Ureter (tissue), 1 donor: ENCODE results near the gene BCL2. TPM values are rescaled to one million over a fixed set of nuclear protein-coding genes. Genes with fewer than 3 reads are reported as not detected.

ENCODE experiments used
- DNase-seq: peaks from one replicate; pipeline ENCODE4 v3.0.0-alpha.2; 2020; ENCODE audit warnings: low spot score
- total RNA-seq: library from RNA; stranded (reverse); gene quantifications from one replicate; pipeline ENCODE4 v1.2.4, GENCODE V29; 2023
- donor health status: DM: yes; HTN: yes; CAD: no.

The BCL2 gene
- total RNA-seq, 1 donor from 2014 or later, result 13.3 TPM

DNA sequence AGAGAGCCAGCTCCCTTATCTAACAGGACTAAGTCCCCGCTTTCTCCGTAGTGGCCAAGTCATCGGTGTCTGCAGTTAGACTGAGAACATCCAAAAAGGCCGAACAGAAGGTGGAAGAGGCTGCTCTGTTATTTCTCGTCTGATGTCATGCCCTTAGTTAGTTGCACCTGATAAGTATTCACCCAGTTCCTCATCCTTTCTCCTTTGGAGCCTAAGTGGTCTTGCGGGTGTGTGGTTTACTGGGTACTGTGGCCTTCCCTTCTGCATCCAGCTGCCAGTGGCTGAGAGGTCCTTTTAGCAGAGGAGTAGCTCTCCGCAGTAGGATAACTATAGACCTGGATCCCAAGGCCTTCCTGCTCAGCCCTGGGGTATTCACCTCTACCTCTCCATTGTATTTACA, 211.6 kb downstream of the BCL2 start:
- no peak for DNase-seq

GRCh38 chr18:63107171-63107845, 212.3 kb downstream of the BCL2 start:
- no peak for DNase-seq

GRCh38 chr18:63106727-63107126, 212.8 kb downstream of the BCL2 start:
- DNase-seq, result no peak

GRCh38 chr18:63105636-63106316, 213.8 kb downstream of the BCL2 start:
- DNase-seq, result no peak

DNA sequence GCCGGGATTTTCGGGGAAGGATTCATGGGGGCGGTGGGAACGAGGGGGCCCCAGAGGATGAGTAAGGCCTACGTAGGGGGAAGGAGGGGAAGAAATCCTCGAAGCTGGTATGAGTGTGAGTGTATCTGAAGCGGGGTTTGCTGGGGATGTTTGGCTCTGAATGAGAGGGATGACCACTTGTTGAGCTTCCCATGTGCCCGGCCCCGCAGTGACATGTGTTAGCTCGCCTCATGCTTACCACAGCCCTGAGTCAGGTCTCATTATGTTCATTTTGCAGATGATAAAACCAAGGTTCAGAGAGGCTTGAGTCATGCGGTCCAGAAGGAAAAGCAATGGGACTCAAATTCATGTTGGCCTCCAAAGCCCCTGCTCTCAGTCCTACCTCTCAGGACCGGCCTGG, 214.7 kb downstream of the BCL2 start:
- DNase-seq, result no peak

- DNase-seq, result no peak
These were observed 216.4 kb downstream of the BCL2 start for GRCh38 chr18:63102941-63103744.

- no peak for DNase-seq
These were observed 218.9 kb downstream of the BCL2 start for GRCh38 chr18:63100630-63101055.

DNA sequence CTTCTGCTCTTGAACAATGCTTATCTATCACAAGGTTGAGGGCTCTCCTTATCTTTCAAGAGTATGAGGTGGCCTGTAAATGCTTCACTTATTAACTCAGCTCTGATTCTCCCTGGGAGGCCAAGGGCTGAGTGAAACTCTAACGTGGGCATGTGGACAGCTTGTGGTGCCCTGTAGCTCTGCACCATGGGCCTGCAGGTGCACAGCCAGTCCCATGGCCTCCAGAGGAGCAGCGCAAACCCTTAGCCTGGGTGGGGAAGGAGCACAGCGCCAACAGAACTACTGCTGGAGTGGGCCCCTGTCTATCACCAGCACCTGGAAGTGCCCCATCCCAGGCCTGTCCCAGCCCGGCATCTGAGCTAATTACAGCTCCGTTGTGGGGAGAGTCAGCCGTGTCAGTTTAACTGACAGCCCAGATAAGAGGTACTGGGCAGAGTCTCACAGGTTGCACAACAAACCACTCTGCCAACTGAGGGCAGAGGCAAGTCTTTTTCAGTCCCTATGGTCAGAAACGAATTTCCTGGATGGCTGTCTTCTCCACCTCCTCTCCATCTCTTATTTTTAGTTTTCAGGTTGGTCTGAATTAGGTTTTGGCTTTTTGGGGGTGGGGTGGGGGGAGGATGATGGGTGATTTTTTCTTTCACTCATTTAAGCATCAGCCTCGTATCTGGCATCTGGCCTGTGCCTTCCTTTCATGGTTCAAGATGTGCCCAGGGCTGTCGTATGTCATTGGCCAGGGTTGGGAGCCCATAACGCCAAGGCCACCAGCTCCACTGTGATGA, 219.5 kb downstream of the BCL2 start:
- DNase-seq, result no peak

DNA sequence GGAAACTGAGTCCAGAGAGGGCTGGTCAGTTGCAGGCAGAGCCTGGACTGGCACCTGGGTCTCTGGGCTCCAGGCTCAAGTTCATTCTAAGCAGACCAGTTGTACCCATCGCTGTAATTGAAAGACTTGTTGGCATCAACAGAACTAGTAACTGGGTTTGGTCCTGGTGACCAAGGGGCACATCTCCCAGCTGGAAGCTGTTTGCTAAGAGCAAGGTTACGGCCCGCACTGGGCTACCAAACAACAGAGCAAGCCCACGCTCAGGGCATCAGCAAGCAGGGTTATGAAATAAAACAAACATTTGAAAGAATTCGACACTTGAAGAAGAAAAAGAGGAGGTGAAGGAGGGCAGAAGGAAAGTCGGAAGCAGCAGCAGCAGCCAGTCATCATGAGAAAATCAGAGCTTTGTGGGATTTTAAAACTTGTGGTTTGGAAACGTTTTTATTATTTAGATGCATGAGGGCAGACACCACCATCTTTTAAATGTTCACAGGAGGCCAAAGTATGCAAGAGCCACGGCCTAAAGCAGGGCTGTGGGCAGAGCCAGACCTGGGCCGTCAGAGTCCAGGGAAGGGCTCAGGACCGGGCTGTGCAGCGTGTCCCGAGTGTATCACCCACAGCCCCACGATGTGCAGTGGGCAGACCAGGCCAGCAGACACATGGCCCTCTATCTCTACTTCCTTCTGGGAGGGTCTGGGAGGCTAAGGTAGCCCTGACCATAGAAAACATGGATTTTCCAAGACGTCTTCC, 220.3 kb downstream of the BCL2 start:
- DNase-seq, result no peak

DNA sequence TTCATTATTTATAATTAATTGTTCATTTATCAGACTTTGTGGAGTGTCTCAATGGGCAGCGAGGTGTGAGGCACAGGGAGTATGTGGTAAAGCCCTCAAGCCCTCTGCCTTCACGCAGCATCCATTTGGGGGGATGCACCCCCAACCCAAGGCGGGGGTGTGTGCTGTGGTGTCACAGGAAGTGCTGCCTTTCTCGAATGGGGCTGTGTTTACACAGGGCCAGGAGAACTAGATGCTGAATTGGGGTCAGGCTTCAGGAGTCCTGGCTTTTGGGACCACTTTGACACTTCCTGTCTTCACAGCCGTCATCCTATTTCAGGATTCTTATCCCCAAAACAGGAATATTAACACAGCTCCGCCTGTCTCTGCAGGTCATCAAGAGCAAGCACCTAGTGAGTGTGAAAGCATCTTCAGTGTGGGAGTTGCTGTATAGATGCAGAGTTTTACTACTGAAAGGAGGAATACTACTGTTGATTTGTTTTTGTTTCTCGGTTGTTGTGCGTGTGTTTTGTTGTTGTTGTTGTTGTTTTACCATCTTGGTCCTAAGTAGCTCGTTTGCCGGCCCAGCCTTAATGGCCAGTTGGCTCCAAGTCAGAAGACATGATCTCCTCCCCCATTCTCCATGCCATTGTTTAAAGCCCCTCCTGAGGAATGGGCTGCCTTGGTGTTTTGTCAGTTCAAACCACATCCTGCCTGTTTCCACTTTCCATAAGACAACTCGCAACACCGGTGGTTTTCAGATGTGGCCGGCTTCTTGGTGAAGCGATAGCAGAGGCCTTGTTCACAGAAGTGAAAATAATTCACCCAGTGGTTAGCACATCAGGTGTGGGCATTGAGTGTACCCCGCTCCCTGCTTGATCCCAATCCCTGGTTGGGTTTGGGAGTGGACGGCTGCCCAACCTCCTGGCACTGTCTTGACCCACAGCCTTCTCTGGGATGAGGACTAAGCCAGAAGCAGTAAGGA, 221.3 kb downstream of the BCL2 start:
- DNase-seq, result no peak

- no peak for DNase-seq
These were observed 222.4 kb downstream of the BCL2 start for GRCh38 chr18:63097178-63097577.

GRCh38 chr18:63096327-63096874, 223.2 kb downstream of the BCL2 start:
- no peak for DNase-seq

DNA sequence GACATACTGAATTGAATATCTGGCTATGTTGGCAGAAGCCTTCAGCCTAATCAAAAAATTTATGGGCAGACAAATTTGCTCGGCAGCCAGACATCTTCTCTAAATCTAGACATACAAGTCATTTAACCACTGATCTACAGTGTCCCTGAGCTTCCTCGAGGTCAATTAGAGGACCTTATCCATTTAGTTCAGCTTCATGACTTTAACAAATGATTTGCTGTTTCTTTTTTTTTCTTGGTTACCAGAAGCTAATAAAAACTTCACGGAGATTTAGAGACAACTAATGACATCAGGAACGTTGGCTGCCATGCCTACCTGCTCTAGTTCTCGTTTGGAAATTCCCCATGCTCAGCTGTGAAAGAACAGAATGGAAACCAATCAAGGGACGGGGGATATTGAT, 223.8 kb downstream of the BCL2 start:
- no peak for DNase-seq

GRCh38 chr18:63091671-63092364, 227.8 kb downstream of the BCL2 start:
- DNase-seq, result no peak

DNA sequence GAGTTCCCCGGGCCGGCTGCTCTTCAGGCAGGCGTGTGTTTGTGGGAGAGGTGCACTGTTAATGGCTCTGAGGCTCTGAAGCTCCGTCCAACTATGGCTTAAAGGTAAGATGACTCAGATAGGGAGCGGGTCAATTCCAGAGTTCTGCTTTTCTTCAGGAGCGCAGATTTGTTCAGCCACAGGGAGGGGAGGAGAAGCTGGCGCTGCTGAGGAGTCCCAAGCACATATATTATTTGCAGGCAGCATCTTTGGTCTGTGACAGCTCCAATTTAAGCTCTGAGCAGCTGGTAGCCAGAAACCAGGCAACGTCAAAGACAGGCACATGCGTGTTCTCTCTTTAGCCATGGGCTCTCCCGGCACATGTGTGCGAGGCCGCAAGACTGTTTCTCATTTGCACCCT, 229.2 kb downstream of the BCL2 start:
- DNase-seq, result no peak

DNA sequence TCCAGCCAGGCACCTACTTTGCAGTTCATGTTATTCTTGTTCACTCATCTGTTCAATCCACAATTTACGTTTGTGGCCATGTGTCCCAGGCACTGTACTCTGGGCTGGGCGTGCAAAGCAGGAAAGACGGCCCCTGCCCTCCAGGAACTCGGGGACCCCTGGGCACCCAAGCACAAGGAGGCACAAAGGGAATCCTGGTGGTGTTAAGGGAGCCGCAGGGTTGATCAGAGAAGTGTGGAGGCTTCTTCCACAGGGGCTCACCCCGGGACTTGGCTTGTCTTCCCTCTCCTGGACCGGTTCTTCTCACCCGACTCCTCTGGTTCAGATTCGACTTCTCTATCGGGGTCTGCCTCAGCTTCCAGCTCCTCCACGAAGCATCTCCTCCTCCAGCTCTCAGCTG, 230.5 kb downstream of the BCL2 start:
- no peak for DNase-seq

- DNase-seq, result no peak
These were observed 231.3 kb downstream of the BCL2 start for GRCh38 chr18:63088262-63088661.

GRCh38 chr18:63087421-63088230, 231.9 kb downstream of the BCL2 start:
- DNase-seq, result no peak
